Measurements from ENCODE around the gene CD34. TPM values are rescaled to one million over a fixed set of nuclear protein-coding genes. Genes with fewer than 3 reads are reported as not detected.

The CD34 gene, protein sequence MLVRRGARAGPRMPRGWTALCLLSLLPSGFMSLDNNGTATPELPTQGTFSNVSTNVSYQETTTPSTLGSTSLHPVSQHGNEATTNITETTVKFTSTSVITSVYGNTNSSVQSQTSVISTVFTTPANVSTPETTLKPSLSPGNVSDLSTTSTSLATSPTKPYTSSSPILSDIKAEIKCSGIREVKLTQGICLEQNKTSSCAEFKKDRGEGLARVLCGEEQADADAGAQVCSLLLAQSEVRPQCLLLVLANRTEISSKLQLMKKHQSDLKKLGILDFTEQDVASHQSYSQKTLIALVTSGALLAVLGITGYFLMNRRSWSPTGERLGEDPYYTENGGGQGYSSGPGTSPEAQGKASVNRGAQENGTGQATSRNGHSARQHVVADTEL
- 42.5 TPM for total RNA-seq
- 83.2 TPM for polyA plus RNA-seq

DNA sequence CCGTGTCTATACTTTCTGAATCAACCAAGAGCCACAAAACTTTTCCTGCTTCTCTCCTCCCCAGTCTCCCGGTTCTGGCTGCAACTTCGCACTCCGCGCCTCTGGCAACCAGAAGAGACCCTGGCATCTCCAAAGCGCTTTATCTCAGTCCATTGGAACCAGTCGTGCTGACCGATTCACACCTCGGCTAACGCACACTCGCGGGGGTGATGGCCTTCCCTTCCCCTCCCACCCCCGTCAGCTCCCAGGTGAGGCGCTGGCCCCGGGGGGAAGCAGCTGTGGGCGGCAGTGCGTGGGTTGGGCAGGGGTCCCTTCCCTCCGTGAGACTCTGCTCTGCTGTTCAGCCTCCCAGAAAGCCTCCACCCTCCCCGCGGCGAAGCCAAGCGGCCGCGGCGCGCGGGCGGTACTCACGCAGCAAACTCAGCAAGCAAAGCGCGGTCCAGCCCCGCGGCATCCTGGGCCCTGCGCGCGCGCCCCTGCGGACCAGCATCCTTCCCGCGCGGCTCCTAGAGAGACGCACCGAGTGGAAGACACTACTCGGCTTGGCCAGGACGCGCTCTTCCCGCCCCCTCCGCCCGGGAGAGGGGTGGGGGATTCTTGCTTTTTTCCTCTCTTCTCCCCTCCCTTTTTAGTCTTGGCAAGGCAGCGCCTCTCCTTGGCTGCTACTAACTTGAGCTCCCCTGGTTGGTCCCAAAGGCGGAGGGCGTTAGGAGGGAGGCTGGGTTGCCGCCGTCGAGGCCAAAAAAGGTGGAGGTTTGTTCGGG, at the start of gene CD34:
TSS of gene CD34 (minus strand) at position 535 of the 764 bp plus-strand sequence. CDS start at position 490, 45 bp downstream.
- WGBS, result 2% methylated on average over 56 of the region's 56 CpGs
- Histone ChIP-seq H3K36me3 (ENCODE audit: insufficient read depth) (no peaks in the 10 kb centered on the region), H3K4me3 (ENCODE audit: low read depth, low read length) (peak within 1 kb of the TSS; percentile 52), H3K27ac (ENCODE audit: low read depth) (peak within 1 kb of the TSS; percentile 41), H3K4me1 (ENCODE audit: insufficient read depth) (no peaks in the 10 kb centered on the region)
- peak; percentile 41 for DNase-seq (ENCODE audit: extremely low spot score)

DNA sequence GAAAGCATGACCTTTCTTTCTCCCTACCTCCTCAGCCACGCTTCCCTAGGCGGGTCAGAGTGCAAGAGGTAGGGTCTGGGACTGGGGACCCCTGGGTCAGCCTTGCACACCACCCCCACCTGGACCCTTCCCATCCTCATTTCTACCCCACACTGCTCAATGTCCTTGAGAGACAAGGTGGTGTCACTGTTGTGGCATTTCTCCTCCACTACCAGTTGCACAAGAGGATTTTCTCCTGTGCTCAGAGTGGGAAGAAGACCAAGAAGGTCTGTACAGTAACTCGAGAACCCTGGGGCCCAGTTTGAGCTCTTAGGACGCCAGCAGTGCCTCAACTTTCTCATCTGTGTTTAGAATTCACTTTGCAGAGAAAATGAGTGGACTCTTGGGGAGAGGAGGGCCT, 49.4 kb upstream of the CD34 start:
- Histone ChIP-seq H3K4me1 (ENCODE audit: insufficient read depth) (no peaks in the 10 kb centered on the region), H3K36me3 (ENCODE audit: insufficient read depth) (no peaks in the 10 kb centered on the region), H3K27ac (ENCODE audit: low read depth) (no peak overlapping the region), H3K4me3 (ENCODE audit: low read depth, low read length) (no peak overlapping the region)
- no peak for DNase-seq (ENCODE audit: extremely low spot score)
- WGBS, result 92% methylated on average over 4 of the region's 4 CpGs

- WGBS, result 65% methylated on average over 5 of the region's 5 CpGs
- Histone ChIP-seq H3K27ac (ENCODE audit: low read depth) (no peak overlapping the region), H3K4me1 (ENCODE audit: insufficient read depth) (no peaks in the 10 kb centered on the region), H3K4me3 (ENCODE audit: low read depth, low read length) (no peak overlapping the region), H3K36me3 (ENCODE audit: insufficient read depth) (no peaks in the 10 kb centered on the region)
- no peak for DNase-seq (ENCODE audit: extremely low spot score)
These were observed 49.0 kb upstream of the CD34 start for GRCh38 chr1:207959910-207960309.

GRCh38 chr1:207959141-207959825, 48.4 kb upstream of the CD34 start:
- peak overlapping the region; percentile 35 for H3K4me3 ChIP-seq (ENCODE audit: low read depth, low read length)
- H3K27ac ChIP-seq (ENCODE audit: low read depth), result peak overlapping the region; percentile 86
- no peak for DNase-seq (ENCODE audit: extremely low spot score)
- 4% methylated on average over 76 of the region's 76 CpGs for WGBS
- H3K36me3 ChIP-seq (ENCODE audit: insufficient read depth), result no peaks in the 10 kb centered on the region
- no peaks in the 10 kb centered on the region for H3K4me1 ChIP-seq (ENCODE audit: insufficient read depth)

DNA sequence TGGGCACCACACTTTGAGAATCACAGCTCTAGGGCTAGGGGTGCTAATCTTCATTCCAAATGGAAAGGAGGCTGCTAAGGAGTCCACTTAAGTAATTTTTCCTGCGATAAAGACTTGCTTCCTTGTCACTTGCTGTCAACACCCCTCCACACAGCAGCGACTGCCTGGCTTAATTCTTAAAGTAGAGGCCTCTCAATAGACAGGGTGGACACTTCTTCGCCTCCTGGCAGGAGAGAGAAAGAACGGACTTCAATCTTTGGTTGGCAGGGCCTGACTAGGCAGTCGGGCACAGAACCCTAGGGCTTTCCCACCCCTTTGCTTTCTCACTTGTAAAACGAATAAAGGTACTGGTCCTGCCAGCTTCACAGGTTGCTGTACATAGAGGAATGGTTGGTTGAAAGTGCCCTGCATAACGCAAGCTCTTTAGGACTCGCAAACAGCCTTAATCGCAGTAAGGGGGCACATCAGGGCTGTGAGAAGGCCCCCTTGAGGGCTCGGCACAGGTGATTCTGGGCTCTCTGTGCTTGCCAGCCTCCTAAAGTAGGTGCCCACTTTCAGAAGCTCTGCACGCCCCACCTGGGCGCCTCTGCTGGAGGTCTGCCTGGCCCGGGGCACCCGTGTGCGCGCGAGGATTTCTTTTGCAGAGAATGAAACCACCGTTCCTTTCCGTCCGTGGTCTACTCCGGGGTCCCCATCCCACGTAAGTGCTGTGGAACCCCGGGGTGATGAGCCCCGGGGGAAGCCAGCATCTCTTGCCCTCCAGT, 47.6 kb upstream of the CD34 start:
- peak overlapping the region; percentile 86 for H3K27ac ChIP-seq (ENCODE audit: low read depth)
- no peaks in the 10 kb centered on the region for H3K36me3 ChIP-seq (ENCODE audit: insufficient read depth)
- peak overlapping the region; percentile 35 for H3K4me3 ChIP-seq (ENCODE audit: low read depth, low read length)
- no peaks in the 10 kb centered on the region for H3K4me1 ChIP-seq (ENCODE audit: insufficient read depth)
- DNase-seq (ENCODE audit: extremely low spot score), result no peak
- 44% methylated on average over 24 of the region's 24 CpGs for WGBS

DNA sequence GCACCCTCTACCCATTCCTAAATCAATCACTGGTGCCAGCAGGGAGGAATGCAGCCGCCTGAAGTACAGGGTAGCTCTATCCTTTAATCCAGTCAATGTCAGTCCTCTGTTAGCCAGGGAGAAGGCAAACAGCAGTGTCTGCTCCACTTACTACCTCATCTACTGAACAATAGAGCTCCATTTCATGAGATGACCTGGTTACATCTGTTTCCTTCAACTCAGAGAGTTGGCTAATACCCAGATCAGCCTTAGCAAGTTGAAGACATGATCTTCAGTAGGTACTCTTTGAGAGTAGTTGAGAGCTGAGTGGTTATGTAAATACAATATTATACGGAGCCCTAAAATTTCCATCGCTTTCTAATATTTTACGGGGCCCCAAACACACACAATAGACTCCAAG, 46.1 kb upstream of the CD34 start:
- no peaks in the 10 kb centered on the region for H3K36me3 ChIP-seq (ENCODE audit: insufficient read depth)
- WGBS, result 68% methylated on average over 4 of the region's 4 CpGs
- H3K4me3 ChIP-seq (ENCODE audit: low read depth, low read length), result no peak overlapping the region
- DNase-seq (ENCODE audit: extremely low spot score), result no peak
- H3K27ac ChIP-seq (ENCODE audit: low read depth), result no peak overlapping the region
- no peaks in the 10 kb centered on the region for H3K4me1 ChIP-seq (ENCODE audit: insufficient read depth)

GRCh38 chr1:207954104-207954503, 43.2 kb upstream of the CD34 start:
- Histone ChIP-seq H3K36me3 (ENCODE audit: insufficient read depth) (no peaks in the 10 kb centered on the region), H3K27ac (ENCODE audit: low read depth) (no peak overlapping the region), H3K4me1 (ENCODE audit: insufficient read depth) (no peaks in the 10 kb centered on the region), H3K4me3 (ENCODE audit: low read depth, low read length) (no peak overlapping the region)
- no peak for DNase-seq (ENCODE audit: extremely low spot score)
- WGBS, result 95% methylated on average over 1 of the region's 1 CpG

DNA sequence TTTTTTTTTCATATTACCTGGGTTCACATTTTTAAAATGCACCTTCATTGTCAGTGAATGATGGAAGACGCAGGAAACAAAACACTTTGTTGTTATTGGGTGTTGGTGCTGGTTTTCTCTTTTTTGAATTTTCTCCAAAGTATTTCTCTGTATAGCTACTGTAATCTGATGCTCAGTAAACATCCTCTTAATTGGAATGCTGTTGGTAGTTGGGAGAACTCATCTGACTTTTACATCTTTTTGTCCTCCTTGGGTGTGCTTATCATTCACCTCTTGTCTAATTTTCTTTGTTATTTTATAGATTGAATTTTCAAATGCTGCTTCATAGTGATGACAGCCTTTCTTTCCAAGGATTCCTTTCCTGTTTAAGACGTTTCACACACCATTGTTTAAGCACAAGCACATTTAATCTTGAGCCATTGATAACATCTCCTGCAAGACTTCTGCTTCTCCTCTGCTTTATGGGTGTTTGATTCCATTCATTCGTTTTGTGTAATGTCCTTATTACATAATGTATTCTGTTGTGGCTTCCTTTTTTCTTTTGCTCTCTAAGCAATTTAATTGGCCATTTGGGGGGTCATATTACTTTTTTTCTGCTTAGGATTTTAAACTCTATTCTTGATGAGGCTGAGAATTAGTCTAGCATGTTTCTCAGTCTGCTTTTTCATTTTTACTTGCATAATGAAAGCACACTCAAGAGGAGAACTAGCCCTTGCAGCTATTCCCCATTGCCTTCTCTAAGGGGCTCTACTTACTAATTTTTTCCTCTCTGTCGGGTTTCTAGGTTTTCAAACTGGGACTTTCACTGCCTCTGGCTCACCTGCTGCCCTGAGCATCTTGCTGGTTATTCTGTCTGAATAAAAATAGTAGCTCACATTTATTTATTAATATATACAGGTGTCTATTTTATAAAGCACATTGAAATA, 42.0 kb upstream of the CD34 start:
- Histone ChIP-seq H3K4me1 (ENCODE audit: insufficient read depth) (no peaks in the 10 kb centered on the region), H3K36me3 (ENCODE audit: insufficient read depth) (no peaks in the 10 kb centered on the region), H3K4me3 (ENCODE audit: low read depth, low read length) (no peak overlapping the region), H3K27ac (ENCODE audit: low read depth) (no peak overlapping the region)
- WGBS, result 52% methylated on average over 4 of the region's 4 CpGs
- no peak for DNase-seq (ENCODE audit: extremely low spot score)

DNA sequence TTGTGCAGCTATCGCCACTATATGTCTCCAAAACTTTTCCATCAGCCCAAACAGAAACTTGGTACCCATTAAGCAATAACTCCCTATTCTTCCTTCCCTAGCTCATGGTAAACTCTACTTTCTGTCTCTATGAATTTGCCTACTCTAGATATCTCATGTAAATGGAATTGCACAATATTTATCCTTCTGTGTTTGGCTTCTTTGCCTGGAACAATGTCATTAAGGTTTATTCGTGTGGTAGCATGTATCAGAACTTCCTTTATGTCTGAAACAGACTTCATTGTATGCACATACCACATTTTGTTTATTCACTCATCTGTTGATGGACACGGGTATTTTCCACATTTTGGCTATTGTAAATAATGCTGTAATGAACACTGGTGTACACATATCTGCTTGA, 40.7 kb upstream of the CD34 start:
- Histone ChIP-seq H3K4me1 (ENCODE audit: insufficient read depth) (no peaks in the 10 kb centered on the region), H3K4me3 (ENCODE audit: low read depth, low read length) (no peak overlapping the region), H3K27ac (ENCODE audit: low read depth) (no peak overlapping the region), H3K36me3 (ENCODE audit: insufficient read depth) (no peaks in the 10 kb centered on the region)
- no peak for DNase-seq (ENCODE audit: extremely low spot score)
- 77% methylated on average over 3 of the region's 3 CpGs for WGBS

GRCh38 chr1:207950750-207951149, 39.8 kb upstream of the CD34 start:
- H3K4me1 ChIP-seq (ENCODE audit: insufficient read depth), result no peaks in the 10 kb centered on the region
- DNase-seq (ENCODE audit: extremely low spot score), result no peak

DNA sequence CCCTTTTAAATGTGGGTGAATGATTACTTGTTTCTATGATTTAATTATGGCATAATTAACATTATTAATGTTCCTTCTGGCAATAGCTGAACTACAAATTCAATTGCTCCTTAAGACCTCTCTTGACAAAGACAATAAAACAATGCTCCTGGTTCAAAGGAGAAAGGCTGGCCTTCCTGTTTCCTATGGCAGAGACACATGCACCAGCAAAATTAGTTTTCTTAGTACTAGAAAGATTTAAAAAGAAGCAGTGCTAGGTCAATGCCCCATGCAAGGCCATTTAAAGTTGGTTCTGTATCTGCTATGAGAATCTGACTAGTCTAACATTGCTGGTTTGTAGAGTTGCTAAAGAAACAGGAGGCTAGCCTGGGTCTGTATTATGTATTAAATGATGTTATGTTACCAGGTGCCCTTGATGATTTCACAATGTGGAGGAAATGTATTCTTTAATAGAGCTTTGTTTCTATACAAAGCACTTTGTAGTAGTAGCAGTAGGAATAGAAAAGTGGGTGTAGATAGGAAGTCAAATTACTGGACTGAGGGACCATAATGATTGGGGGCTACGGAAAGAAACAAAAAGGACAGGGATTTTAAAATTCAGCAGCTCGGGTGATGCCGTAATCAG, 38.8 kb upstream of the CD34 start:
- Histone ChIP-seq H3K4me1 (ENCODE audit: insufficient read depth) (no peaks in the 10 kb centered on the region), H3K4me3 (ENCODE audit: low read depth, low read length) (no peak overlapping the region), H3K36me3 (ENCODE audit: insufficient read depth) (no peaks in the 10 kb centered on the region), H3K27ac (ENCODE audit: low read depth) (no peak overlapping the region)
- WGBS, result 93% methylated on average over 3 of the region's 3 CpGs
- DNase-seq (ENCODE audit: extremely low spot score), result no peak

More at GRCh38 chr1:207950750-207951149, 39.8 kb upstream of the CD34 start:
- H3K4me3 ChIP-seq (ENCODE audit: low read depth, low read length), result no peak overlapping the region
- H3K36me3 ChIP-seq (ENCODE audit: insufficient read depth), result no peaks in the 10 kb centered on the region
- 30% methylated on average over 2 of the region's 2 CpGs for WGBS
- no peak overlapping the region for H3K27ac ChIP-seq (ENCODE audit: low read depth)

Data from urinary bladder (tissue), 4 donors.